SIG-M5 treated with dmso at 0.1 percent for 504 hours (cell line): ENCODE data around the gene SETD7.

Experiments
- DNase-seq: peaks from one replicate; lab custom pipeline; 2025; ENCODE audit not compliant: unreplicated experiment; lab: John Stamatoyannopoulos, UW

Gene SETD7

DNA sequence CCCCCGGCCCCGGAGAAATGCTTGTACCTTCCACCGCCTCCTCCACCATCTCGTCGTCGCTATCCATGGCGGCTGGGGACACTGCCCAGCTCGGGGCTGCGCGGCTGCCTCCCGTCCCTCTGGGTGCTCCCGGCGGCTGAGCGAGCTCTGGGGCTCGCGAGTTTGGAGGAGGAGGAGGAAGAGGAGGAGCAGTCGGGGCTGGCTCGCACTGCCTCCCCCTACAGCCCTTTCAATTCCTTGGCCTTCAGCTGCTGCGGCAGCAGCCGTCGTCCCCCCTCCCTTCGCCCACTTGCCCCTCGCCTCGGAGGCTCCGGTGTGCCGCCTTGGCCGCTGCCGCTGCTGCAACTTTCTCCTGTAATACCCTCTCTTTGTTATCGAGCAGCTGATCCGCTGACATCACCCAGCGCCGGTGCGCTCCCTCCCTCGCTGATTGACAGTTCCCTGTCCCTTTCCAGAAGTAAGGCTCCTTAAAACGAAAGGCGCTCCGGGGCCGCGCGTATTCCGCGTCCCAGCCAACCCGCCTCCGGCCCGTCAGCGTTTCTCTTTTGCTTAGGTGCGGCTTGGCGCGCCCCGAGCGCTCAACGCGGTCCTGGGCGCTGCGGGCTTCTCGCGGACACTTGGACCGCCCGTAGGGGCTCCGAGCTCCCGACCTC, at the start of gene SETD7:
Gene SETD7, minus strand, starts transcription at position 149 of the 653 bp plus-strand sequence. Its CDS starts 82 bp downstream, at position 67.
- peak; percentile 80 for DNase-seq

DNA sequence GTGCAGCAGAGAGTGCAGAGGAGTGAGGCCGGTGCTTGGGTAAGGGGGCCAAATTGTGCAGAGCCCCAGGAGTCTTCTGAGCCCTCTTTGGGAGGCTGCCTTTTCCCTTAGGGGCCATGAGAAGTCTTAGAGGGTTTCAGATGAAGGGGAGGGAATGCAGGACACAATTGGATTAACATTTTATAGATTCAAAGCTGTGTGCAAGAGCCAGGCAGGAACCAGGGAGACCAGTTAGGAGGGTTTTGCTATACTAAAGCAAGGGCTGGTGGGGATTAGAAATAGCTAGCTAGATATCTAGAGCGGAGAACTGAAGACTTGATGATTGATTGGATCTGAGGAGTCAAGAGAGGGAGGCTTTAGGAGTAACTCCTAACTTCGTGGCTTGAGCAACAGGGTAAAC, 49.5 kb upstream of the SETD7 start:
- no peak for DNase-seq

DNA sequence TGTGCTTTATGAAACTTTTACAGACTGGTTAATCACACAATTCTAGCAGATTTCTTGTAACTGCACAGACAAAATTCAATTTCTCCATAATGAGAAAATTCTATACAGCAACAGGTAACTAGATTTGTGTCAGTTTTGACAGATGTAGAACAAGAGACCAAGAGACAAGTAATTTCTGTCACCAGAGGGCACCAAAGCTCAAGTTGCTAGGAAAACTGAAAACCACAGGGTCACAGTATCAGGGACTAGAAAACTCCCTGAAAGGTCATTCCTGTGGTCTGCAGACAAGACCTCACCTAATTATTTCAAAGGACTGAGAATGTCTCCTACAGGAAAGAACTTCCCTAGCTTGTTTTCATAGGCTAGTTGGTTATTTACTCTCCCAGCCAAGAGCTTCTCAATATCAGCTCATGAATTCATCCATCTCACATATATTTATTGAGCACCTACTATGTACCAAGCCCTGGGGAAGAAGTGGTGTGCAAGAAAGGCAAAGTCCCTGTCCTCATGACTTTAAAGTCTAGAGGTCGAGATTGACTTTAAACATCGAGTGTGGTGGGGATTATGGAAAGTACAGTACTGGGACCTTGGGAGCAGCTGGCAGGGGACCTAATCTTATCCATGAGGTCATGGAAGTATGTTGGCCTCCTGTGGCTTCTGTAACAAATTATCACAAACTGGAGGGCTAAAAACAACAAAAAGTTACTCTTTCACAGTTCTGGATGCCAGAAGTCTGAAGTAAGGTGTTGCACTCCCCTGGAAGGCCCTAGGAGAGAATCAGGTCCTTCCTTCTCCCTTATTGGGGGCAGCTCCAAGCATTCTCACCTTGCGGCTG, 47.8 kb upstream of the SETD7 start:
- DNase-seq, result peak; percentile 57

GRCh38 chr4:139602776-139603360, 46.8 kb upstream of the SETD7 start:
- DNase-seq, result no peak

DNA sequence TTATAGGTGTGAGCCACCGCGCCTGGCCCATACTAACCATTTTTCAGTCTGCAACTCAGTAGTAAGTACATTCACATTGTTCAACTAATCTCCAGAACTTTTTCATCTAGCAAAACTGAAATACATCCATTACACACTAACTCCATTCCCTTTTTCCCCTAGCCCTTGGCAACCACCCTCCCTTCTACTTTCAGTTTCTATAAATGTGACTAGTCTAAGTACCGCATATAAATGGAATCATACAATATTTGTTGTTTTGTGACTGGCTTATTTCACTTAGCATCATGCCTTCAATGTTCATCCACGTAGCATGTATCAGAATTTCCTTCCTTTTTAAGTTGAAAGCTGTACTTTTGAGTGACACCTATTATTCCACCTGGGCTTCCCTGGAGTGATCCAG, 44.6 kb upstream of the SETD7 start:
- DNase-seq, result no peak

DNA sequence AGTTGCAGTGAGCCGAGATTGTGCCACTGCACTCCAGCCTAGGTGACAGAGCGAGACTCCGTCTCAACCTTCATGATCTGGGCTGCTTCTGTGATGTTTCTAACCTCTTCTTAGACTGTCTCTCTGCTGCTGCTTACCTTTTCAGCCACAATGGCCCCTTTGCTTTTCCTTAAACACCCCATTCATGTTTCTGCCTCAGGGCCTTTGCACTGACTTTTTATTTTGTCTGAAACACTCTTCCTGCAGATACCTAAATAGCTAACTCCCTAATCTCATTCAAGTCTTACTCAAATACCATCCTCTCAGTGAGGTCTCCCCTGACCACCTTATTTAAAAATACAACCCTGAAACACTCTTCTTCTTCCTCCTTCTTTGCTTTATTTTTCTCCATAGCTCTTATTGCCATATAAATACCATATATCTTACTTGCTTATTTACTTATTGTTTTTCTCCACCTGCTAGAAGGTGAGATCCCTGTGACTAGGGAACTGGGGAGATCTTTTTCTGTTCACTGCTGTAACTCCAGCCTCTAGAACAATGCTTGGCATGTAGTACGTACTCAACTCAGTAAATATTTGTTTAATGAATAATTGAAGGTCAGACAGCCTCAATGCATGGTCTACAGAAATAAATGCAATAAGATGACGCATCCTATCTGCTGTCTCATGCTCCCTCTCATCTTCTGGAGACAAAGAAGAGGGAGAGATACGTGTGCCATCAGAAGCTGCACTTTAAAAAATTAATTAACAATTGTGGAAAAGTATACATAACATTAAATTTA, 43.8 kb upstream of the SETD7 start:
- DNase-seq, result no peak

- no peak for DNase-seq
These were observed 43.1 kb upstream of the SETD7 start for GRCh38 chr4:139599076-139599475.

DNA sequence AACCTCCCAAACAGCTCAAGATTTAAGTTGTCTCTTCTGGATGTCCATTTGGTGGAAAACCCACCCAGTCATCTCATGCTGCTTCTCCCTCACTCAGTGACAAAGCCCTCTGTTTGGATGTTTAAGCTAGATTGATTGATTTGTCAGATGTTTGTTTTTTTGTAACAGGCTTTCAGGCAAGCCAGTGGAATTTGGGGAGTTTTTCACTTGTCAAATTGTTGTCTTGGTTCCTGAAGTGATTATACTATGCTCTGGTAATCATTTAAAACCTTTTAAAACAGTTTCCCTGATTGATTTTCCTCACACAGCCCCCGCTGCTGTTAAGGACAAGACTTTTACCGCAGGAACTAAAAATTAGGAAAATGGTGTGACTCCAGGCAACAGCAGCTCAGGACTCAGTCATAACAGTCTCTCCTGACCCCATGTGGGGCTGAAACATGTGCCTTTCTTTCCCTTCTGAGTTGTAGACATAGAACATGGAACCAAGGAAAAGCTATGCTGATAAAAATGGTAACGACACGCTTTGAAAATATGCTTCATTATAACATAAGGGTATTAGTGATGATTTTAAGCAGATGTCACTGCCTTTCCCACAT, 40.8 kb upstream of the SETD7 start:
- no peak for DNase-seq

DNA sequence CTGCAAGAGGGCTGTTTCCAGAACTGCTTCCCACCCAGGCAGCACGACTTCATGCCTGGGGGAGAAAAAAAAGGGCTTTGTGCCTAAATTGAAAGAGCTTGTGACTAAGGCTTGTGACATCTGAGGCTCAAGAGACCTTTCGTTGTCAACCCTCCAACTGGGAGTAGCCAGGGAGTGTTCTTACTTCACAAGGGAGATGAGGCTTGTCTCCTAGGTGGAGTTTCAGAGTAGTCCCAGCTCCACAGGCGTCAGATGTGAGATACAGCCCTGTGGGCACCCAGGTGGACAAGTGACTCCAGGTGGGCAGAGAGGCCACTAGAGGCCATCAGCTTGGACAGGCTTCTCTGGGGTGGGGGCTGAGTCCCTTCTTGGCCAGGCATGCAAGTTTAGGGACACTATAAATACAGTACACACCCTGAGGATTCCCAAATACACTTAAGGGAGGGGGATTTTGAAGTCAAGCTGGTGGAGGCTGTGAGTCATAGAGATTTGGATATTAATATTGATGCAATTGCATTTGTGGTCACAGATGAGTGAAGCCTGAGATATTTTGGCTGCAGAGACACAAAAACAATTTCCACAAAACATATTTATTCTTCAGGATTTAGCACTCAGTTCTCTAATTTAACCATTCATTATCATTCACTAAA, 40.1 kb upstream of the SETD7 start:
- DNase-seq, result no peak

DNA sequence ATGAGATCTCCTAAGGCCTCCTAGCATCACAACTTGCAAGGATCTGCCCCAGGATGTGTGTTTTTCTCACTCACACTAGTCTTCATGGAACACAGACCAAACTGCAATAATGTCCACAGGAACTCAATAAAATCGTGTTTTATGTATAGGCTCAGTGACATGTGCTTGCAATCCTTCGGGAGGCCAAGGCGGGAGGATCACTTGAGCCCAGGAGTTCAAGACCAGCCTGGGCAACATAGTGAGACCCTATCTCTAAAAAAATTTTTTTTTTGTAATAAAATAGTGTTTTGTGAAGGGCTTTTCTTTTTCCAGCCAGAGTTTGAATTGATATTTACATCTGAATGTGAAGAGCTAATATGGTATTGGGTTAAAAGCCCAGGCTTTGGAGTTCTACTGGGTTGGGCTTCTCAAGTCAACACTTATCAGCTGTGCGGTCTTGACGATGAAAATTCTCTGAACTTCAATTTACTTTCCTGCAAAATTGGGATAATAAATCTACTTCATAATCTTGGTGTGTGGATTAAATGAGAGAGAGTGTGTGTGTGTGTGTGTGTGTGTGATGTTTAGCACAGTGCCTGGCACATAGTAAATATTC, 38.7 kb upstream of the SETD7 start:
- no peak for DNase-seq

DNA sequence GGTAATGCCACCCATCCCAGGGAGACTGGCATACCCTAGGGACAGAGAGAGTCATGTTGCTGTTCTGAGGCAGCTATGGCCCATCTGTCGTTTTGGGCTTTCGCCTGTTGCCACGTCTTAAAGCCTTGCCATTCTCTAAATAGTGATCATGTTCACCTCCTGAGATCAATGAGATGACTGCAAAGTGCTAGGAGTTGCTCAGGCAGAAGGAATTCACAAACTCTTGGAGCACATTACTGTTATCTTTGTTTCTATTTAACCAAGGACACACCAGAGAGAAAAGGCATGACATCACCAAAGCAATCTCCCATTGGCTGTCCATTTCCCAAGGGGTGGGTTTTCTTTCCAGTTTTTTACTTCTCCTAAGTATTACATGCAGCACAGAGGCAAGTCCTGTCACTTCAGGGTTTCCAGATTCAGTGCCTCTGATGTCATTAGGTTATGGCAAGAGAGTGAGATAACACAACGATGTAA, 37.1 kb upstream of the SETD7 start:
- DNase-seq, result no peak

DNA sequence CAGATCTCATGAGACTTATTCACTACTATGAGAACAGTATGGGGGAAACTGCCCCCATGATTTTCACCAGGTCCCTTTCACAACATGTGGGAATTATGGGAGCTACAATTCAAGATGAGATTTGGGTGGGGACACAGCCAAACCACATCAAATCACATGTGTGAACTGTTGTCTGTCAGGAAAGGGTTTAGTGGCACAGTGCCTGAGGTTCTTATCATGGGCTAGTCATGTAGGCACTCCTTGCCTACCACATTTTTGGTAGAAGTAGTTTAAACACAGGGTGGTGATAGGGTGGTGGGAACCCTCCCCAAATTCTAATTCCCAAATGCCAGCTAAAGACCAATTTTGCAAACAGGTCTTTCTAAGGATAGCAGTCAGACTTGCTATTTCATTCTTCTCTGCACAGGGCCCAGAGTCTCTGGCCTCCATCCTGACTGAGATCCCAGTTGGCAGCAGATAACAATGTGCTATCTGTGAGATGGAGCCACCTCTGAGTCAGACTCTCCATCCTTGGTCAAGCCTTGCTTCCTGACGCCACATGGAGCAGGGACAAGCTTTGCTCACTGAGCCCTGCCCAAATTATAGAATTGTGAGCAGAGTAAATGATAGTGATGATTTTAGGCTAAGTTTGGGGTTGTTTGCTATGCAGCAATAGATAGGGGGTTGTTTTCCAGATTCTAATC, 33.5 kb upstream of the SETD7 start:
- DNase-seq, result no peak

GRCh38 chr4:139587446-139587845, 31.4 kb upstream of the SETD7 start:
- DNase-seq, result no peak

DNA sequence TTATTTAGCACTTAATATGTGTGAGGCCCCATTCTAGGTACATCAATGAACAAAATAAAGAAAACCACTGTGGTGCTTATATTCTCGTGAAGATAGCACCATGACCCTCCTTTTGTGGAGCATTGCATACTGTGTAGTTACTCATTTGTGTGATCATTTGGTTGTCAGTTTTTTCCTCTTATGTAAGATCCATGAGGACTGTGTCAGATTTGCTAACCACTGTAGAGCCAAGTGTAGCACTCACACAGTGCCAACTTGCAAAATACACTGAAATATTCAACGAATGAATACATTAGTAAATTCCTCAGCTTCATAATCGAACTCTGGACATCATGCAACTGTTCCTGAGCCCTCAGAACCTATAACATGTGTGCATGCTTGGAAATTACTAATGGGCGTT, 29.5 kb upstream of the SETD7 start:
- no peak for DNase-seq

DNA sequence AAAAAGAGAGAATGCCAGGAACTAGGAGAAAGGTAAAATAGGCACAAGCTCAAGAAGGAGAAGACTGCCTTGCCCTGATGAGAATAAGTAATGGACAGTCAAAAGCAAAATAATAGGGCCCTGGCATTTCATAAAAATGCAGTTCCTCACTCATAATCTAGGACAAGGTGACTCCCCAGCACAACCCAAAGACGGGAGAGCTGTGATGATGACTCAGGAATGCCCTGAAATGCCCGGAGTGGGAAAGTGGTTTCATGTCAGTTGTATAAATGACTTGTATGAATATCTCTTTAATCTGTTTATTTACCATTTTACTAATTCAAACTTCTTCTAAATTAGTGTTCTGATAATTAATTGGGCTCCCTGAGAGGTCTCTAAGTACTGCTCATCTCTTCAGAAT, 28.8 kb upstream of the SETD7 start:
- no peak for DNase-seq

- no peak for DNase-seq
These were observed 28.0 kb upstream of the SETD7 start for GRCh38 chr4:139584013-139584412.

DNA sequence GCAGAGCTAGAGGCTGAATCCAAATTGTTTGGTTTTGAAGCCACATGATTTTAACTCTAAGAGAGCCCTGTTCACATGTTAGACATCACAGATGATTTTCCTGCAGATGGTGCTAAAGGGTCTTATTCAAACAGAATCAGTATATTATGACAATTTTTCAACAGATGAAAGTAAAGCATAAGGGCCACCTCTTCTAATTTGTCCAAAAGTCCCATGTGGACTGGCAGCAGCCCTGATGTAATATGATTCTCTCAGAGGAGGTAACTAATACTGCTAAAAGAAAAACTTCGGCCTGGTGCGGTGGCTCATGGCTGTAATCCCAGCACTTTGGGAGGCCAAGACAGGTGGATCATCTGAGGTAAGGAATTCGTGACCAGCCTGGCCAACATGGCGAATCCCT, 26.0 kb upstream of the SETD7 start:
- DNase-seq, result no peak

DNA sequence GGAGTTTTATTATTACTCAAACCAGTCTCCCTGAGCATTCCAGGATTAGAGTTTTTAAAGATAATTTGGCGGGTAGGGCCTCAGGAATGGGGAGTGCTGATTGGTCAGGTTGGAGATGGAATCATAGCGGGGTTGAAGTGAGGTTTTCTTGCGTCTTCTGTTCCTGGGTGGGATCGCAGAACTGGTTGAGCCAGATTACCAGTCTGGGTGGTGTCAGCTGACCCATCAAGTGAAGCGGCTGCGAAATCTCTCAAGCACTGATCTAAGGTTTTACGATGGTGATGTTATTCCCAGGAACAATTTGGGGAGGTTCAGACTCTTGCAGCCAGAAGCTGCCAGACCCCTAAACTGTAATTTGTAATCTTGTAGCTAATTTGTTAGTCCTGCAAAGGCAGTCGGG, 25.1 kb upstream of the SETD7 start:
- no peak for DNase-seq

DNA sequence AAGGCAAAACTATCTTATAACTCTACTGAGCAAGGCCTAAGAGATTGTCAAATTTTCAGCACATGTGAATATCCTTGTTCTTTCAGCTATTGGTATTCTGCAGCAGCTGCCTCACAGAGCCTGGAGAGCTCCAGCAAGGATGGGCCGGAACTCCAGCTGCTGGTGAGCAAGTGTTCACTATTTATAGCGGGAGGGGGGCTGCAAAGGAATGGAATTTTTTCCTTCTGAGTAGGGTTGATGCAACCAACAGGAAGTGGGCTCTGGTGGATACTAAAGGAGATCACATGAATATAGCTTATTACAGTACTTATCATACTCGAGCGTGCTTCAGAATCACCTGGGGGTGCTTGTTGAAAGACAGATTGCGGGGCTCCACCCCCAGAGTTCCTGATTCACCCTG, 20.2 kb upstream of the SETD7 start:
- DNase-seq, result no peak
